Fibroblast of lung (primary cell): ENCODE results near the gene ZNF423.

Experiments used
- EZH2 ChIP-seq: IDR thresholded peaks from 2 replicates; pipeline ENCODE4 v1.5.1; 2012; ENCODE audit warnings: low read length, control low read depth, mild to moderate bottlenecking; ENCODE audit errors: missing control alignments
- TF ChIP-seq, protein P1 (sequence below), 2 donors: IDR thresholded peaks in 1 of 2; conservative IDR thresholded peaks in 1 of 2; 1 replicate in 1 of 2; 2 replicates in 1 of 2; pipeline ENCODE4 v1.5.1; 2011 to 2012; ENCODE audit warnings: low read length in 2 of 2, control low read depth in 1 of 2, inconsistent platforms in 1 of 2, low read depth in 1 of 2, mild to moderate bottlenecking in 1 of 2

DNA sequence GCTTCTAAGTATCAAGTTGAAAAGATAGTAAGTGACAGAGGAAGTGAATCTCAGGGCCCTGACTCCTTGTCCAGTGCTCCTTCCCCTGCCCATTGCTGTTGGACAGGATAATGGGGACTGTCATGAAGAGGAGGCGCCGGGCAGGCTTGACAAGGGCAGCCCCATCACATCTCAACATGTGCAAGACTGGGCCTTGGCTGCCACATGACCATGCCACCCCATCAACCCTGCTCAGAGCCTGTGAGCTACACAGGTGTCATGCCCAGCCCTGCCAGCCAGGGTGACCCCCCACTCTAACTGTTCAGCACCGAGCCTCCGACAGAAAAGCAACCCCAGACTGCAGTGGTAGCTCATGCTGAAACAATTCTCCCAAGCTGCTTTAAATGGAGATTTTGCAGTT is 310.7 kb downstream of the ZNF423 start:
- TF ChIP-seq, protein P1, sequence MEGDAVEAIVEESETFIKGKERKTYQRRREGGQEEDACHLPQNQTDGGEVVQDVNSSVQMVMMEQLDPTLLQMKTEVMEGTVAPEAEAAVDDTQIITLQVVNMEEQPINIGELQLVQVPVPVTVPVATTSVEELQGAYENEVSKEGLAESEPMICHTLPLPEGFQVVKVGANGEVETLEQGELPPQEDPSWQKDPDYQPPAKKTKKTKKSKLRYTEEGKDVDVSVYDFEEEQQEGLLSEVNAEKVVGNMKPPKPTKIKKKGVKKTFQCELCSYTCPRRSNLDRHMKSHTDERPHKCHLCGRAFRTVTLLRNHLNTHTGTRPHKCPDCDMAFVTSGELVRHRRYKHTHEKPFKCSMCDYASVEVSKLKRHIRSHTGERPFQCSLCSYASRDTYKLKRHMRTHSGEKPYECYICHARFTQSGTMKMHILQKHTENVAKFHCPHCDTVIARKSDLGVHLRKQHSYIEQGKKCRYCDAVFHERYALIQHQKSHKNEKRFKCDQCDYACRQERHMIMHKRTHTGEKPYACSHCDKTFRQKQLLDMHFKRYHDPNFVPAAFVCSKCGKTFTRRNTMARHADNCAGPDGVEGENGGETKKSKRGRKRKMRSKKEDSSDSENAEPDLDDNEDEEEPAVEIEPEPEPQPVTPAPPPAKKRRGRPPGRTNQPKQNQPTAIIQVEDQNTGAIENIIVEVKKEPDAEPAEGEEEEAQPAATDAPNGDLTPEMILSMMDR (conservative IDR thresholded peaks at IDR 0.05 in 1 of 2, IDR thresholded peaks at IDR 0.05 in 1 of 2; ENCODE audit: low read depth in 1 of 2, low read length in 2 of 2) = no peak
- no peak for TF ChIP-seq EZH2
